ENCODE results near the gene EEF1A2. TPM values are rescaled to one million over a fixed set of nuclear protein-coding genes. Genes with fewer than 3 reads are reported as not detected.

EEF1A2 gene
- total RNA-seq, 4 donors from 2014 or later = not detected

GRCh38 chr20:63487116-63487764, 11.6 kb downstream of the EEF1A2 start:
- 47 to 58% methylated on average over 12 to 13 of the region's 14 CpGs for WGBS, 2 donors
- Histone ChIP-seq H3K4me1 (peaks cover 0 to 5% (median 0%) of the 10 kb centered on the region in 4 donors), H3K27ac (no peak overlapping the region), H3K4me3 (no peak overlapping the region), H3K27me3 (peaks cover 0 to 87% of the 10 kb centered on the region in 2 donors), H3K9me3 (peaks cover 0 to 5% (median 0%) of the 10 kb centered on the region in 4 donors), H3K36me3 (no peaks in the 10 kb centered on the region)
- TF ChIP-seq CTCF (IDR thresholded peaks at IDR 0.05) = no peak
- TF ChIP-seq POLR2A (IDR thresholded peaks at IDR 0.05) = no peak
- TF ChIP-seq EP300 (IDR thresholded peaks at IDR 0.05) = no peak
- DNase-seq (ENCODE audit: low spot score in 2 of 2) = no peak

DNA sequence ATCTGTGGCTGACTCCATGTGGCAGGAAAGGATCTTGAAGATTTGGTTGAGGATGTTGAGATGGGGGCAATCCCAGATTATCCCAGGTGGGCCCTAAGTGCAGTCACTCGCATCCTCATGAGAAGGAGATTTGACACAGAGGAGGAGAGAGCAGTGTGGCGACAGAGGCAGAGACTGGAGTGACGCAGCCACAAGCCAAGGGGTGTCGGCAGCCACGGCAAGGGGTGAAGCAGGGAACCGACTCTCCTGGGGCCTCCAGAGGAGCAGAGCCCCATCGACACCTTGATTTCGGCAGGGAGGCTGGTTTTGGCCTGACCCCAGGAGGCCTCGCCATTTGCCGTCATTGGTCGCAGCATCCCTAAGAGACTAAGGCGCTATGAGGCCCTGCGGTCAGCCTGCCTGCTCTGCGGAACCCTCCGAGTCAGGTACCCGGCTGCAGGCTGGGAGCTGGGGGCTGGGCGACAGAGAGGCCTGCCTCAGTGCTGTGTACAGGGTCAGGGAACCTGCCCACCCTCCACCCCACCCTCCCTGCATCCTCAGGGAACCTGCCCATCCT, 12.5 kb downstream of the EEF1A2 start:
- peaks cover 0 to 5% (median 0%) of the 10 kb centered on the region in 4 donors for H3K9me3 ChIP-seq
- H3K27me3 ChIP-seq = peaks cover 0 to 93% of the 10 kb centered on the region in 2 donors
- H3K27ac ChIP-seq = no peak overlapping the region
- H3K36me3 ChIP-seq = no peaks in the 10 kb centered on the region
- DNase-seq (ENCODE audit: low spot score in 2 of 2) = no peak
- H3K4me1 ChIP-seq = peaks cover 0 to 5% (median 0%) of the 10 kb centered on the region in 4 donors
- WGBS, 2 donors = 87 to 95% methylated on average over 6 to 17 of the region's 17 CpGs
- TF ChIP-seq EP300 (IDR thresholded peaks at IDR 0.05) = no peak
- no peak for TF ChIP-seq POLR2A (IDR thresholded peaks at IDR 0.05)
- no peak for TF ChIP-seq CTCF (IDR thresholded peaks at IDR 0.05)
- H3K4me3 ChIP-seq = no peak overlapping the region

GRCh38 chr20:63484651-63485403, 14.1 kb downstream of the EEF1A2 start:
- 48 to 50% methylated on average over 8 to 10 of the region's 18 CpGs for WGBS, 2 donors
- H3K27ac ChIP-seq = no peak overlapping the region
- no peak for DNase-seq (ENCODE audit: low spot score in 2 of 2)
- peaks cover 0 to 93% of the 10 kb centered on the region in 2 donors for H3K27me3 ChIP-seq
- H3K9me3 ChIP-seq = peaks cover 0 to 5% (median 0%) of the 10 kb centered on the region in 4 donors
- H3K36me3 ChIP-seq = no peaks in the 10 kb centered on the region
- TF ChIP-seq EP300 (IDR thresholded peaks at IDR 0.05) (no peak), POLR2A (IDR thresholded peaks at IDR 0.05) (no peak), CTCF (IDR thresholded peaks at IDR 0.05) (no peak)
- peaks cover 0 to 5% (median 0%) of the 10 kb centered on the region in 4 donors for H3K4me1 ChIP-seq
- no peak overlapping the region for H3K4me3 ChIP-seq

GRCh38 chr20:63484236-63484635, 14.6 kb downstream of the EEF1A2 start:
- peaks cover 0 to 93% of the 10 kb centered on the region in 2 donors for H3K27me3 ChIP-seq
- DNase-seq (ENCODE audit: low spot score in 2 of 2) = no peak
- H3K4me1 ChIP-seq = peaks cover 0 to 5% (median 0%) of the 10 kb centered on the region in 4 donors

More at GRCh38 chr20:63484236-63484635, 14.6 kb downstream of the EEF1A2 start:
- H3K4me3 ChIP-seq = no peak overlapping the region
- no peak overlapping the region for H3K27ac ChIP-seq
- TF ChIP-seq EP300 (IDR thresholded peaks at IDR 0.05) (no peak), CTCF (IDR thresholded peaks at IDR 0.05) (no peak), POLR2A (IDR thresholded peaks at IDR 0.05) (no peak)
- H3K9me3 ChIP-seq = peaks cover 0 to 5% (median 0%) of the 10 kb centered on the region in 4 donors
- no peaks in the 10 kb centered on the region for H3K36me3 ChIP-seq
- 56 to 62% methylated on average over 13 to 17 of the region's 17 CpGs for WGBS, 2 donors

All from tibial nerve (tissue), 4 donors.